Cardiac fibroblast (primary cell): ENCODE results near the gene KAZN.

Experiments
- DNase-seq, 2 donors: peaks; one replicate each; pipeline versions ENCODE4 v3.0.0 to v3.0.0-alpha.2; 2010; ENCODE audit warnings: low read depth in 2 of 2
- H3K4me3 ChIP-seq, 2 donors: replicated peaks in 1 of 2; 1 replicate in 1 of 2; 2 replicates in 1 of 2; pipeline ENCODE4 v1.5.1; 2011; ENCODE audit warnings: low read depth in 2 of 2, low read length in 2 of 2, mild to moderate bottlenecking in 2 of 2, moderate library complexity in 1 of 2
- CTCF ChIP-seq: IDR thresholded peaks from one replicate; pipeline ENCODE4 v1.5.1; 2011; ENCODE audit warnings: low read depth, mild to moderate bottlenecking, low read length, inconsistent platforms

Gene KAZN

GRCh38 chr1:15028102-15028501, 429.6 kb downstream of the KAZN start:
- no peak for TF ChIP-seq CTCF
- DNase-seq, result peak; percentile 18 to 63
- no peak overlapping the region for H3K4me3 ChIP-seq

- no peak for DNase-seq
- no peak for TF ChIP-seq CTCF
- H3K4me3 ChIP-seq, result no peak overlapping the region
Observed at GRCh38 chr1:15028616-15029015, 430.1 kb downstream of the KAZN start.

GRCh38 chr1:15029036-15029435, 430.6 kb downstream of the KAZN start:
- DNase-seq, result no peak
- no peak overlapping the region for H3K4me3 ChIP-seq
- TF ChIP-seq CTCF, result no peak

GRCh38 chr1:15029786-15030185, 431.3 kb downstream of the KAZN start:
- no peak overlapping the region for H3K4me3 ChIP-seq
- no peak for TF ChIP-seq CTCF
- no peak for DNase-seq

GRCh38 chr1:15031251-15031933, 432.9 kb downstream of the KAZN start:
- H3K4me3 ChIP-seq, result no peak overlapping the region
- TF ChIP-seq CTCF, result no peak
- no peak for DNase-seq

- DNase-seq, result peak; percentile 17 to 73
- no peak overlapping the region for H3K4me3 ChIP-seq
- peak; percentile 17 for TF ChIP-seq CTCF
Observed at GRCh38 chr1:15033264-15033663, 434.8 kb downstream of the KAZN start.

- no peak for DNase-seq
- H3K4me3 ChIP-seq, result no peak overlapping the region
- no peak for TF ChIP-seq CTCF
Observed at GRCh38 chr1:15034656-15035055, 436.2 kb downstream of the KAZN start.
